Glomerular visceral epithelial cell (primary cell): ENCODE data around the gene HPCA.
"Not testable (repeated sequence)": the region's sequence is repeated elsewhere in the genome, so short reads cannot be mapped to it uniquely, and the experiment has no call there.

ENCODE experiments used
- DNase-seq: peaks from one replicate; pipeline ENCODE4 v3.0.0-alpha.2; 2016; ENCODE audit errors: extremely low spot score

HPCA gene

DNA sequence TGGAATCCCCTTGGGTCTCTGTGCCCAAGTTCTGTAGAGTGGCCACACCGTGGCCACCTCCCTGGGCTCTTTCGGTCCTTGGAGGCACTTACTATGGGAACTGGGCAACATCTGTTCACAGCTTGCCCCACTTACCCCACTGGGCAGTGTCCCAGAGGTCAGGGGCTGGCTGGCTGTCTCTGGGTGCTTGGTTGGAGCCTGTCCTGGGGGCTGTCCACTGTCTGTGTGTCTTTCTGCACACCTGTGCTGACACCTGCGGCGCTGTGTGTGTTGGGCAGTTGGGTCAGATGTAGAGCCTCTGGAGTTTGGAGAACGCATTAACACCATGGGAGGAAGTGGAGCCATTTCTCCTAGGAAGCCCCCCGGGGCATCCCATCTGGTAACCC is 16.2 kb downstream of the HPCA start:
- no peak for DNase-seq

DNA sequence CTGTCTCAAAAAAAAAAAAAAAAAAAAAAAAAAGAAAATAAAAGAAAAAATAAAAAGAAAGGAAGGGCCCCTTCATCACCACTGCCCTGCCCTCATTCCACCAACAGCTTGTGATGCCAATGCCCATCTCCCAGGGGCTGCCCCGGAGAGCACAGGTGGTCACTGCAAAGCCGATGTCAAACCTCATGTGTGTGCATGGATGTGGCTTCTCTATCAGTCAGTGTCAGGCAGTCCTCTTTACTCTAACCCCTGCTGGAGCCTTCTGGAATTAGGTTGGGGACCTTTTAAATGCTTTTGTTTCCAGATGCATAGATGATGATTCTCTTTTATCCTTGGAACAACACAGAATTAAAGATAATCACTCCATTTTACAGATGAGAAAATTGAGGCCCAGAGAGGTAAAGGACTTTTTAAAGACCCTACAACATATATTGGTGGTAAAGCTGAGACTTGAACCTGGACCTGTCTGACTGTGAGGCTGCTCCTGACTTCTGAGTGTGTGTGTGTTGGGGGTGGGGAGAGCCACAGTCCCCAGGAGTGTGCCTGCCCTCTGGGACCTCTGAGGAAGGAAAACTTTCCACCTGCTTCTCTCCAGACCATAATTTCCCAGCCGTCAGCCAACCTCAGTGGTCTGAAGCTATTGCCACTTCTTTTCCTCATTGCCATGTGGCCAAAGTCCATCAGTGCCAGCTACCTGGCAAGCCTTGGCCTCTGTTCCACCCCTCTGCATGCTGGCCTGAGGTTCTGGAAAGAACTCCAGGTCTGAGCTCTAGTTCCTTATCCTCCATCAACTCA is 17.9 kb downstream of the HPCA start:
- no peak for DNase-seq

DNA sequence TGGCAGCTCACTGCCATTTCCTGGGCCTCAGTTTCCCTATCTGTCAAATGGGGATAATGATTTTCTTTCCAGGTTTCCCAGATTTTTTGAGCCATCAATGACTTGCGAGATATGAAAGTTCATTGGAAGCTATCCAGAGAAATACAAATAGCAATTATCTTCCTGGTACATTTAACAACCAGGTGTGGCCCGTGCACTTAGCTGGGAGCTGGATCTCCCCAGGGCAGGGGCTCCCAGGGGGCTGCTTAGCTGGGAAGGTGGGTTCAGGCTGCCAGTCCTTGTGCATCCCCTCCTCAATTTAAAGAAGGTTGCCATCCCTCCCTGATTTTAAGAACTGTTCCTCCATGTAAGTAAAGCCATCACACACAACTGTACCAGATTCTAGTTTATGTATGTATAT is 18.5 kb downstream of the HPCA start:
- no peak for DNase-seq

DNA sequence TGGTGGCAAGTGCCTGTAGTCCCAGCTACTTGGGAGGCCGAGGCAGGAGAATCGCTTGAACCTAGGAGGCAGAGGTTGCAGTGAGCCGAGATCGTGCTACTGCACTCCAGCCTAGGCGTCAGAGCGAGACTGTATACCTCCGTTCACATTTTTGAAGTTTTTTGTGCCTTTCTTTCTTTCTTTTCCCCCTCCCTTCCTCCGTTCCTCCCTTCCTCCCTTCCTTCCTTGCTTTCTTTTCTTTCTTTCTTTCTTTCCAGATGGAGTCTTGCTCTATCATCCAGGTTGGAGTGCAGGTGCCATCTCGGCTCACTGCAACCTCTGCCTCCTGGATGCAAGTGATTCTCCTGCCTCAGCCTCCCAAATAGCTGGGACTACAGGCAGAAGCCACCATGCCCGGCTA is 19.3 kb downstream of the HPCA start:
- DNase-seq = not testable (repeated sequence)

DNA sequence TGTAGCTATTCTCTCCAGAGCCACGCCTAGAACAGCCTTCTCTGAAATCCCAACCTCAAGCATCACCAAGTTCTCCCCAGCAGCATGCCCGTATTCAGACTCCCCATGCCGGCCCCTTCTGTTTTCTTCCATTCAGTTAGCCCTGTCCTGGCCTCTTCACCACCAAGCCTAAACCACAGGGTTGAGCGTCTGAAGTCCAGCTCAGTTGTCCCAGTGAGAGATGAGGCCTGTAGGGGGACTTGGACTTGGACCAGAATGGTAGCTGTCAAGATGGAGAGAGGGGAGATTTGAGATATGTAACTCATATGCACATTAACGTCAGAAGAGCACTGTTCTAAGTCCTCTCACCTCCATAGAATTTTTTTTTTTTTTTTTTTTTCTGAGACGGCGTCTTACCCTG is 20.4 kb downstream of the HPCA start:
- DNase-seq = no peak

DNA sequence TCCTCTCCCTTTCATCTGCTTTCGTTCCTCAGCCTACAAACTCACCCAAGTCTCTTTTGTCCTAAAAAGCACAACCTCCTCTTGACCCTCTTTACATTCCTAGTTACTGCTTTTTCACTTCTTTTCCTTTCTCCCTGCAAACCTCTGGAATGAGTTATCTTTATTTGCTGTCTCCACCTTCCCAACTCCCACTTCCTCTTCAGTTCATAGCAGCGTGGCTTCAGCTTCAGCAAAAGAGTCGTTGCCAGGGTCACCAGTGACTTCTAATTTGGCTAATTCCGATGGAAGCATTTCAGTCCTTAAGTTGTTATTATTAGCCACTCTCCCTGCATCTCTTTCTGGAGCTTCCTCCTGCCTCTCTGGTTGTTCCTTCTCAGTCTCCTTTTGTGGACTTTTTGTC is 21.1 kb downstream of the HPCA start:
- DNase-seq = no peak

DNA sequence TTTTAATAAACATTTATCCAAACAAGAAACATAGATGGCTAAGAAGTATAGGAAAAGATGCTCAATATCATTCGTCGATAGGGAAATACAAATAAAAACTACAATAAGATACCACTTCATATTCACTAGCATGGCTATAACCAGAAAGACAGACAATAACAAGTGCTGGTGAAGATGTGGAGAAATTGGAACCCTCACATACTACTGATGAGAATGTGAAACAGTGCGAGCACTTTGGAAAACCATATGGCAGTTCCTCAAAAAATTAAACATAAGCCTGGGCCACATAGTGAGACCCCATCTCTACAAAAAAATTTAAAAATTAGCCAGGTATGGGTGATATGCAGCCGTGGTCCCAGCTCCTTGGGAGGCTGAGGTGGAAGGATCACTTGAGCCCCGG is 24.0 kb downstream of the HPCA start:
- DNase-seq = no peak

DNA sequence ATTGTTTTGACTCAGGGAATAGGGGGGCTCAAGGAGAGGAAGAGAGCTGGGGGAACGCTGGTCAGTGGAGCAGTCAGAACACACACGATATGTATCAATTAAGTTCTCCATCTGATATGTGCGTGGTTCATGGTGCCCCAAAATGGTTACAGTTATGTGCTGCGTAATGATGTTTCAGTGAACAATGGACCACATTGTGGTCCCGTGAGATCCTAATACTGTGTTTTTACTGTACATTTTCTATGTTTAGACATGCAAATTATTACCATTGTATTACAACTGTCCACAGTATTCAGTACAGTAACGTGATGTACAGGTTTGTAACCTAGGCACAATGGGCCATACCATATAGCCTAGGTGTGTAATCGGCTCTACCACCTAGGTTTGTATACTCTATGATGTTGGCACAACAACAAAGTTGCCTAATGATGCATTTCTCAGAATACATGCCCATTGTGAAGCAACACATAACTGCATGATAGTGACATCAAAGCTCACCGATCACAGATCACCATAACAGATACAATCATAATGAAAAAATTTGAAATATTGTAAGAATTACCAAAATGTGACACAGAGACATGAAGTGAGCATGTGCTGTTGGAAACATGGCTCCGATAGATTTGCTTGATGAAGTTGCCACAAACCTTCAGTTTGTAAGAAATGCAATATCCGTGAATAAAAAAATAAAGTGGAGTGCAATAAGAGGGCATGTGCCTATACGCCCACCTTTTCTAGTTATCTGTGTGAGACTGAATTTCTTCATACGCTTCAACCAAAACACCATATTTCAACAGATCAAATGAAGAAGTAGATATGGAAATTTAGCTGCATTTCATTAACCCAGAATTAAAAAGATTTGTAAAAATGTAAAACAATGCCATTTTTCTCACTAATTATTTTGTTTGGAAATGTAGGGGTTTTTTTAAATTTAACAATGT is 29.7 kb downstream of the HPCA start:
- no peak for DNase-seq

DNA sequence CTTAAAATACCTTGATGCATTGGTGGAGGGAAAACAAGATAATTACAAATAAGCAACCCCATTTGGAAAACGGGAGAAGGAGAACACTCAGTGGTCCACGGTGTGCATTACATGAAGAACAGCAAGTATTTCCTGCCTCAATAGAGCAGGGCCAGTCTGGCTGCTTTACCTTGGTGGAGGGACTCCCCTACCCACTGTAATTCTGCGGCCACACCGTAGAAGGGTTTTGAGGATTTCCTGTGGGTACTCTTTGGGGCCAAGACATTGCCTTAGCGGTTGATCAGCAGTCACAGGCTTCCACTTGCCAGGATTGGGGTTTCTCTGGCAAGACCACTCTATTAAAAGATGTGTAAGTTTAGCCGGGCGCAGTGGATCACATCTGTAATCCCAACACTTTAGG is 31.2 kb downstream of the HPCA start:
- no peak for DNase-seq

DNA sequence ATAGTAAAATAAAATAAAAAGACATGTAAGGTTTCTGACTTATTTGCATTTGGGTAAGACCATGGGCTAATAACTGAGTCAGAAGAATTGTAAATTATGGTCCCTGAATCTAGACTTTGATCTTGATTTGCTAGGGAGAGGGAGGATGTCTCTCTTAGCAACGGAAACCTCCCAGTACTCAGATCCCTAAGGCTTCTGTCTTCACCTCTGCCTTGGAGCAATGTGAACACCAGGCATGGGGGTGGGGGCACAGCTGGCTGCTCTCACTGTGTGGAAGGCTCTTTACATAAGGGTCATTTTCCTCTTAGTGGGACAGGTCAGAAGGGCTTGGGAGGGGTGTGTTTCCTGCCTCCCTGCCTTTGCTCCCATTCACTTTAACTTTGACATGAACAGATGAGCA is 31.9 kb downstream of the HPCA start:
- DNase-seq = no peak

DNA sequence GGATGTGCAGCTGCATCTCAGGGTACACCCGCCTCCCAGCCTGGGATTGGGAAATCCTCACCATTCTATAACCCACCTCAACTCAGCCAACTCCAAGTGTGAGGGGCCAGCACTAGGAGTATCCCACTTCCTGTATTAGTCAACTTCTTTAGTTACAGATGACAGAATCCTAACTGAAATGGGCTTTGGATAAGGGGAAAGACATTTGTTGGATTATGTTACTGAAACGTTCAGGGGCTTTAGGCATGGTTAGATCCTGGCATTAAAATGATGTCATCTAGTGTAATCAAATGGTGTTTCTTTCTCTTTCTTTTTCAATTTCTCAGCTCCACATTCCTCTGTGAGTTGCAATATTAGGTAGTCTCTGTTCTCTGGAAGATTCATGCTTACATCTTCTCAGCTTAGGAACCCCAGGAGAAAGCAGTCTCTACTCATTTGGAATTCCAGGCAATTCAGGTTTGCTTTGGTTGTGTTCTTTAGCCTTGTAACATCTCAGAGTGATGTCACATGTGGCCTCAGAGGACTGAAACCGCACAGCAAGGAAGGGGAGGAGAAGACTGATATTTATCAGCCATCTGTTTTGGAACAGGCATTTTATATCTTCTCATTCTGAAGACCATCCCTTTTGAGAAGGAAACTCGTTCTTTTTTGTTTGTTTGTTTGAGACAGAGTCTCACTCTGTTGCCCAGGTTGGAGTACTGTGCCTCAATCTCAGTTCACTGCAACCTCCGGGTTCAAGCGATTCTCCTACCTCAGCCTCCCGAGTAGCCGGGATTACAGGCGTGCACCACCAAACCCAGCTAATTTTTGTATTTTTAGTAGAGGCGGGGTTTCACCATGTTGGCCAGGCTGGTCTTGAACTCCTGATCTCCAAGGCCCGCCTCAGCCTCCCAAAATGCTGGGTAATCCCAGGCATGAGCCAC is 33.8 kb downstream of the HPCA start:
- peak; percentile 86 for DNase-seq

DNA sequence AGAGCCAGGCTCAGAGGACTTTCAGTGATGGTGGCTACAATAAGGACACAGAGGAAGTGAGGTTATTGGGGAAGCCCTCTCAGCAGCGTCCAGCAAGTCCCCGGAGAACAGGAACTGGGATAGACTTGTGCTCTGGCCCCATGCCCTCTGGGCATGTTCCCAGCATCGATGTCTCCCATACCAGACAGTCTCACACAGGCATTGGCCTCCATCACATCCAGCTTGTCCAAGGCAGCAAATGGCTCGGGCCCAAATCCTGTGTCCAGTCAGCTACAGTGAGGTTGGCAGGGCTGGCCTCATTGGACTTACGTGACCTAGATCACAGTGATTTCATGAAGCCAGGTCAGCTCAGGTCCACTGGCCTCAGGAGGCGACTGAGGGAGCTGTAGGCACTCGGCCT is 34.5 kb downstream of the HPCA start:
- DNase-seq = no peak

DNA sequence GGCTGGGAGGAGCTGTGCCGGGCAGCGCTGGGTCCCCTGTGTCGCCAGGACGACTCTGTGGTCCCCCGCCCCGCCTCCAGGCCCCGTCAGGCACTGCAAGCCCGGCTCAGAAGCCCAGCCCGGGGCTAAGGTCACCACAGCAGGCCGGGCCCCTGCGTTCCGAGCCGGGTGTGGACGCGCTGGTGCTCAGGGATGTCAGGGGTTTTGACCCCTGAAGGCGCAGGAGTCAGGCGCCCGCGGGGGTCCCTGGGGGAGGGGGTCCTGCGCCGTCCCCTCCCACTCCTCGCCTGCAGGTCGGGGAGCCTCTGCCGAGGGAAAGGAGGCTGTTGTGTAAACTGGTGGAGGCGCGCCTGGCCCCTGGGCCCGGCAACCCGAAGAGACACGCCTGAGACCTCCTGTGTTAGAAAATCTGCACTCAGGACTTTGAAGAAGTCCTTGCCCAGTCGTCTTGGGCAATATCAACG is 38.6 kb downstream of the HPCA start:
- no peak for DNase-seq

DNA sequence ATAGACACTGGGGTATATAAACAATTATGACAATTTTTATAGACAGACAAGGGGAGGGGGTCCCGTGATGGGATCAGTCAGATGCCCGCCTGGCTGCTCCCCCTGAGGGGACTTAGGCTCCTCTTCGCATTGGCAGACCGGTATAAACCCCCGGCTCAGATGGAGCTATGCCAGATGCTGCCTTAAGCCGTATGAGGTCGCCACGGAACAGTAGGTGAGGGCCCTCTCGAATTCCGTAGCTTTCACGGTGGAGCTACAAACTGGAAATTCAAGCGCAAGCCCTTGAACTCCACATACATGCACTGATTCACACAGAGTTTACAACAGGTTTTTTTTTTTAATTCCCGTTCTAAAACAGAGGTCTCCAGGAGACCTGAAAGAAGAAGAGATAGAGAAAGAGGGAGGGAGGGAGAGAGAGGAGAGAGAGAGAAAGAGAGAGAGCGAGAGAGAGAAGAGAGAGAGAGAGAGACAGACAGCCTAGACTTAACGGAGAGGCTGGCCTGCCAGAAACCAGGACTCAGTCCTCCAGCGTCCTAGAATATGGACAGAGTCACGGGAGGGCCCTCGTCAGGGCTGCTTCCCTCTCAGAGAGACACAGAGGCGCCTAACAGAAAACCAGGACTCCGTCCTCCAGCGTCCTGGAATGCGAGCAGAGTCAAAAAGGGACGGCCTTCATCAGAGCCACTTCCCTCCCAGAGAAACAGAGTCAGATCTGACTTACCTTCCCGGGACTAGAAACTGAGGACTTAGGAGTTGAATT is 39.3 kb downstream of the HPCA start:
- DNase-seq = peak; percentile 23

DNA sequence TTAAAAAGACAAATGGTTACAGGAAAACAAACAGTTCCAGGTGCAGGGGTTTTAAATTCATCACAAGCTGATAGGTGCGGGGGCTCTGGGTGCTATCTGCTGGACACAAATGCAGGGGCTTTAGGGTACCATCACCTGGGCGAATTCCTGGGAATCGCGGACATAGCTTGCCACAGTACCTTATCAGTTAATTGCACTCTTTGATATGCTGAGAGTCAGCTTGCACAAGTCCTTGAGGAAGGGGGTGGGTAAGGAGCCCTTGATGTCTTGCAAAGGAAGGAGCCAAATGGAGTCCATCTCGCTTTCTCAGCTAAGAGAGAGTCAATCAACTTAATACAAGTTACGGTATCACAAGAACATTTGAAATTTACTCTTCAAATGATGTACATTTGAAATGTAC is 40.3 kb downstream of the HPCA start:
- DNase-seq = no peak

DNA sequence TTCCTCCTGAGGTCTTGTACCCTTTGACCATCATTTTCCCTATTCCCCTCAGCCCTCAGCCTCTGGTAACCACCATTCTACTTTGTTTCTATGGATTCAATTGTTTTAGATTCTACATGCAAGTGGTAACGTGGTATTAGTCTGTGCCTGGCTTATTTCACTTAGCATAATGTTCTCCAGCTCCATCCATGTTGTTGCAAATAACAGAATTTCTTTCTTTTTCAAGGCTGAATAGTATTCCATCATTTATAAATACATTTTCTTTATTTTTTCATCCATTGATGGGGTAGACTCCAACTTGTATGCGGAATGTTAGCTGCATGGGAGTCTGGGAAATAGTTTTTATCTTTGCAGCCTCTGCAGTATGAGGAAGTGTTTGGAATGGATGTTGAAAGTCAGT is 41.1 kb downstream of the HPCA start:
- no peak for DNase-seq

DNA sequence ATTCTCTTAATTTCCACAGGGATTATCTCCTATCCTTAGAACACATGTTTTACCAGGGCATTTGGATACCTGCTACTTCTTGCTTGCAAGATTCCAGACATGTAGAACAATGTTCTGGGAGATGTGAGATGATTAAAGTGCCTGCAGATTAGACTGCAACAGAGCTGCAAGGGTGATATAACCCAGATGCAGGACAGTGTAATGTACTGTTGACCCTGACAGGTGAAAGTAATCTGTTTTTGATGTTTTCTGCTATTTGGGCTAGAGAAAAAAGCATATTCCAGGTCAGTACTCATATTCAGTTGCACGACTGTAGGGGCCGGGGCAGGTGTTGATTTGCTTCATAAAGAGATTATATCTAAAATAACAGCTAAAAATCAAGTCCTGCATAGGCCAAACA is 42.0 kb downstream of the HPCA start:
- DNase-seq = no peak

DNA sequence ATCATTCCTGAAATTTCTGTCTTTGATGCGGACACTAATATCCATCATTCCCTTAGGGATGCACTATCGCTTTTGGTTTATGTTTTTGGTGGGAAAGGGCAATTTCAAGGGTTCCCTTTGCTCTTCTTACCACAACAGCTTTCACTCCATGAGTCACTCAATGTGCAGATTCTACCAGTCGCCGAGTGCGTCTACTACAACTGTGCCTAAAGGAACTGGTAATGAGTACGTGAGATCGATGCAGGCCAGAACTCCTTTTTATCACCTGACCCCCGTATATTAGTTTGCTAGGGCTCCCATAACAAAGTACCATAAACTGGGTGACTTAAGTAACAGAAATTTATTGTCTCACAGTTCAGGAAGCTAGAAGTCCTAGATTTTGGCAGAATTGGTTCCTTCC is 42.4 kb downstream of the HPCA start:
- DNase-seq = no peak

DNA sequence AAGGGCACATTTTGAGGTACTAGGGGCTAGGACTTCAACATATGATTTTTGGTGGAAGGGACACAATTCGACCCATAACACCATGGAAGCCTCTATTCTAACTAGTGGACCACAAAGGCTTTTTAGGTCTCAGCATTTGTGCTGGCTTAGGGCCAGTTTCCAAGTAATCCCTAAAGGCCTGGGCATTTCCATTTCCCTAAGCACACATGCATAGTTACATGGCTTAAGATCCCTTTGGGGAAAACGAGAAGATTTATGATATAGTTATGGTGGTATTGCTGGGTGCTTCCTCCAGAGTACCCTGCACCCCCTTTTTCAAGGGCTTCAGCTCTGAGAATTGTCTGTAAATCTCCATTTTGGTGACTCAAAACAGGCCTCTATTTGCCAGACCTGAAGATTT is 43.1 kb downstream of the HPCA start:
- DNase-seq = no peak

DNA sequence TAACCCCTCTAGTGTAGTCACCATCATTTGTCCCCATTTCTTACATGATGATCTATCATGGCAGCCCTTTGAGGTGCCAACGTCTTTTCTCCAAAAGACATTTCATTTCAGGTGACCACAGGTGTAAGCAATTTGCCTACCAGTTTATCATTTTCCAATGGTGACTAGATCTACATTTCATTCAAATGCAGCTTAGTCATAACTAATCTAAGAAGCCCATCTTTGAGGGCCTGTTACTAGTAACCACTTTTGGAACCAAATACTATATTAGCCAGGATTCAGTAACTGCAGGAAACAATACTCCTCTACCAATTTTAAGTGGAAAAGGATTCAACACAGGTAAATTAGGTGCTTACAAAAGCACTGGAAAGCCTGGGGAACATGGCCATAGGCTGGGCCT is 45.5 kb downstream of the HPCA start:
- DNase-seq = no peak

DNA sequence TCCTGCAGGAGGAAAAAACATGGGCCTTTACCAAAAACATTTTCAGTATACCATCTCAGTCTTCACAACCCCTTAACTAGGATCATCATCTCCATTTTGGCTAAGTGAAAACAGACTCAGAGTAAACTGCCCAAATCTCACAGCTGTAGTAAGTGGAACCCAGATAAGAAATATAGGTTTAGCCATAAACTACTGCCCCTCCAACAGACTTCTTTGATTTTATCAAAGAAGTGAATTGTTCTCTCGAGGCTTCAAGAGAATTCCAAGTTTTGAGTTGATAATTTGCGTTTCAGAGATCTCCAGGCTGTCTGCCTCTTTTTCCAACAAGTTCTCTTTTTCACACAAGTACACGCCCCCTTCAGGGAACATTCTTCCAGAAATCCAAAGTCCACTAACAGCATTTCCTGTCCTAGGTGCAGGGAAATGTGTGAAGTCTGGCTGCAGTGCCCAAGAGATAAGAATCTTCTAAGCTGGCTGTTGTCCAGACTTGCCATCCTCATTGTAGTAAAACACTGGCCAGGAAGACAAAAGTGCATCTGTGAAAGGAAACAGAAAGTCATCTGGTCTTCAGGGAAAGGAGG is 47.5 kb downstream of the HPCA start:
- peak; percentile 68 for DNase-seq
